Hepatocyte (in vitro differentiated cells): ENCODE measurements around the gene CDK19. TPM values are rescaled to one million over a fixed set of nuclear protein-coding genes. Genes with fewer than 3 reads are reported as not detected.
"Not testable (repeated sequence)": the region's sequence is repeated elsewhere in the genome, so short reads cannot be mapped to it uniquely, and the experiment has no call there.

Experiments used
- DNase-seq: peaks from one replicate; pipeline ENCODE4 v3.0.0-alpha.2; 2016; ENCODE audit warnings: low spot score
- H2AFZ ChIP-seq: fragments of 200-600 bp; sonication (generic); 2 replicates; pipeline ENCODE4 v1.6.0; 2016; ENCODE audit warnings: antibody characterized with exemption, mild to moderate bottlenecking
- H3K27ac ChIP-seq: fragments of 200-600 bp; sonication (generic); 2 replicates; pipeline ENCODE4 v1.5.1; 2016; ENCODE audit warnings: mild to moderate bottlenecking
- H3K27me3 ChIP-seq: fragments of 200-600 bp; sonication (generic); 2 replicates; pipeline ENCODE4 v1.6.1; 2016
- H3K36me3 ChIP-seq: fragments of 200-600 bp; sonication (generic); replicated peaks from 2 replicates; pipeline ENCODE4 v1.5.1; 2016; ENCODE audit warnings: low read depth; ENCODE audit not compliant: insufficient read depth
- H3K4me1 ChIP-seq: fragments of 200-600 bp; sonication (generic); 2 replicates; pipeline ENCODE4 v1.5.1; 2016; ENCODE audit warnings: mild to moderate bottlenecking, moderate library complexity; ENCODE audit not compliant: insufficient read depth
- H3K4me2 ChIP-seq: fragments of 200-600 bp; sonication (generic); 2 replicates; pipeline ENCODE4 v1.6.0; 2016
- H3K4me3 ChIP-seq: fragments of 200-600 bp; sonication (generic); 2 replicates; pipeline ENCODE4 v1.5.1; 2016; ENCODE audit warnings: mild to moderate bottlenecking
- H3K79me2 ChIP-seq: fragments of 200-600 bp; sonication (generic); 2 replicates; pipeline ENCODE4 v1.6.0; 2017; ENCODE audit warnings: mild to moderate bottlenecking
- H3K9me2 ChIP-seq: fragments of 200-600 bp; sonication (generic); replicated peaks from 2 replicates; pipeline ENCODE4 v1.6.0; 2017; ENCODE audit warnings: mild to moderate bottlenecking; ENCODE audit not compliant: insufficient read depth
- H3K9me3 ChIP-seq: fragments of 200-600 bp; sonication (generic); 2 replicates; pipeline ENCODE4 v1.5.1; 2016; ENCODE audit warnings: low read depth, mild to moderate bottlenecking
- H4K20me1 ChIP-seq: fragments of 200-600 bp; sonication (generic); 2 replicates; pipeline ENCODE4 v1.6.0; 2016; ENCODE audit warnings: mild to moderate bottlenecking; ENCODE audit not compliant: insufficient read depth, poor library complexity, severe bottlenecking
- EZH2 ChIP-seq: fragments of 200-600 bp; sonication (generic); IDR thresholded peaks from 2 replicates; pipeline ENCODE4 v1.6.1; 2016; ENCODE audit warnings: antibody characterized with exemption, mild to moderate bottlenecking, borderline replicate concordance
- EZH2phosphoT487 ChIP-seq: fragments of 200-600 bp; sonication (generic); IDR thresholded peaks from one replicate; pipeline ENCODE4 v1.6.1; 2018; ENCODE audit warnings: antibody characterized with exemption, mild to moderate bottlenecking, low read depth, moderate library complexity; ENCODE audit not compliant: unreplicated experiment, severe bottlenecking
- WGBS: methylation state at CpG from one replicate; pipeline ENCODE4 v1.1.6; 2016; ENCODE audit warnings: low lambda C conversion rate; ENCODE audit errors: missing lambda C conversion rate; 5-methylcytosine and 5-hydroxymethylcytosine counted together
- polyA plus RNA-seq: library from polyadenylated mRNA; unstranded; fragments of >200 nt; fragmentation: Nextera tagmentation; extraction: Ambion mirVana; gene quantifications from 2 replicates; pipeline ENCODE4 v1.2.1, GENCODE V29; 2016
- total RNA-seq: library from RNA; depleted of rRNA; stranded (reverse); fragments of >200 nt; gene quantifications from 2 replicates; pipeline ENCODE4 v1.2.3, GENCODE V29; 2014
- TF ChIP-seq, protein P1 (sequence below): fragments of 200-600 bp; sonication (generic); IDR thresholded peaks from 2 replicates; pipeline ENCODE4 v1.5.1; 2016; ENCODE audit warnings: antibody characterized with exemption, mild to moderate bottlenecking; ENCODE audit not compliant: poor library complexity

The CDK19 gene
- total and polyA plus RNA-seq, 2 experiments from 2014 or later, result 7.3 to 18.6 TPM

GRCh38 chr6:110768057-110768456 lies 47.2 kb downstream of the CDK19 start:
- 92% methylated on average over 1 of the region's 1 CpG for WGBS
- no peaks in the 10 kb centered on the region for H3K9me3 ChIP-seq
- H3K27ac ChIP-seq, result no peak overlapping the region
- no peak for DNase-seq
- H3K36me3 ChIP-seq, result no peaks in the 10 kb centered on the region
- H3K27me3 ChIP-seq, result no peaks in the 10 kb centered on the region
- H3K9me2 ChIP-seq, result no peaks in the 10 kb centered on the region
- H3K4me3 ChIP-seq, result no peak overlapping the region
- H3K4me2 ChIP-seq, result no peak overlapping the region
- no peaks in the 10 kb centered on the region for H3K4me1 ChIP-seq
- TF ChIP-seq, protein P1, sequence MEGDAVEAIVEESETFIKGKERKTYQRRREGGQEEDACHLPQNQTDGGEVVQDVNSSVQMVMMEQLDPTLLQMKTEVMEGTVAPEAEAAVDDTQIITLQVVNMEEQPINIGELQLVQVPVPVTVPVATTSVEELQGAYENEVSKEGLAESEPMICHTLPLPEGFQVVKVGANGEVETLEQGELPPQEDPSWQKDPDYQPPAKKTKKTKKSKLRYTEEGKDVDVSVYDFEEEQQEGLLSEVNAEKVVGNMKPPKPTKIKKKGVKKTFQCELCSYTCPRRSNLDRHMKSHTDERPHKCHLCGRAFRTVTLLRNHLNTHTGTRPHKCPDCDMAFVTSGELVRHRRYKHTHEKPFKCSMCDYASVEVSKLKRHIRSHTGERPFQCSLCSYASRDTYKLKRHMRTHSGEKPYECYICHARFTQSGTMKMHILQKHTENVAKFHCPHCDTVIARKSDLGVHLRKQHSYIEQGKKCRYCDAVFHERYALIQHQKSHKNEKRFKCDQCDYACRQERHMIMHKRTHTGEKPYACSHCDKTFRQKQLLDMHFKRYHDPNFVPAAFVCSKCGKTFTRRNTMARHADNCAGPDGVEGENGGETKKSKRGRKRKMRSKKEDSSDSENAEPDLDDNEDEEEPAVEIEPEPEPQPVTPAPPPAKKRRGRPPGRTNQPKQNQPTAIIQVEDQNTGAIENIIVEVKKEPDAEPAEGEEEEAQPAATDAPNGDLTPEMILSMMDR, result no peak
- no peak for TF ChIP-seq EZH2phosphoT487
- TF ChIP-seq EZH2, result no peak
- H4K20me1 ChIP-seq, result no peaks in the 10 kb centered on the region
- peaks cover 16% of the 10 kb centered on the region for H3K79me2 ChIP-seq
- no peak overlapping the region for H2AFZ ChIP-seq

- Histone ChIP-seq H3K27ac (no peak overlapping the region), H3K9me2 (no peaks in the 10 kb centered on the region), H4K20me1 (no peaks in the 10 kb centered on the region), H3K27me3 (no peaks in the 10 kb centered on the region), H3K9me3 (no peaks in the 10 kb centered on the region), H3K4me3 (no peak overlapping the region), H2AFZ (no peak overlapping the region), H3K4me2 (no peak overlapping the region), H3K36me3 (no peaks in the 10 kb centered on the region), H3K79me2 (peaks cover 31% of the 10 kb centered on the region), H3K4me1 (no peaks in the 10 kb centered on the region)
- no peak for DNase-seq
- TF ChIP-seq, protein P1, result no peak
- TF ChIP-seq EZH2, result no peak
- no peak for TF ChIP-seq EZH2phosphoT487
- WGBS, result 61% methylated on average over 3 of the region's 3 CpGs
Observed at GRCh38 chr6:110761371-110761770, 53.9 kb downstream of the CDK19 start.

- DNase-seq, result no peak
- H3K4me2 ChIP-seq, result no peak overlapping the region
- no peaks in the 10 kb centered on the region for H3K9me2 ChIP-seq
- no peak overlapping the region for H2AFZ ChIP-seq
- H3K36me3 ChIP-seq, result no peaks in the 10 kb centered on the region
- H3K4me3 ChIP-seq, result no peak overlapping the region
- H3K4me1 ChIP-seq, result peaks cover 4% of the 10 kb centered on the region
- WGBS, result 98% methylated on average over 8 of the region's 8 CpGs
- no peaks in the 10 kb centered on the region for H3K9me3 ChIP-seq
- TF ChIP-seq EZH2 (no peak), EZH2phosphoT487 (no peak)
- TF ChIP-seq, protein P1, result no peak
- H3K79me2 ChIP-seq, result peaks cover 33% of the 10 kb centered on the region
- H3K27ac ChIP-seq, result no peak overlapping the region
- no peaks in the 10 kb centered on the region for H3K27me3 ChIP-seq
- H4K20me1 ChIP-seq, result no peaks in the 10 kb centered on the region
Observed at GRCh38 chr6:110760589-110760988, 54.7 kb downstream of the CDK19 start.

DNA sequence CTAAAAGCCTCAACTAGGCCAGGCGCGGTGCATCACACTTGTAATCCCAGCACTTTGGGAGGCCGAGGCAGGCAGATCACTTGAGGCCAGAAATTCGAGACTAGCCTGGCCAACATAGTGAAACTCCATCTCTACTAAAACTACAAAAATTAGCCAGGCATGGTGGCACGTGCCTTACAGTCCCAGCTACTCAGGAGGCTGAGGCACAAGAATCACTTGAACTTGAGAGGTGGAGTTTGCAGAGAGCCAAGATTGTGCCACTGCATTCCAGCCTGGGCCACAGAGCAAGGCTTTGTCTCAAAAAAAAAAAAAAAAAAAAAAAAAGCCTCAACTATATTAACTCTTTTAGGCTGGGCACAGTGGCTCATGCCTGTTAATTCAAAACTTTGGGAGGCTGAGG lies 55.2 kb downstream of the CDK19 start:
- not testable (repeated sequence) for H2AFZ ChIP-seq, H3K9me2 ChIP-seq, DNase-seq, H3K27ac ChIP-seq, H3K9me3 ChIP-seq, H3K4me3 ChIP-seq, H3K4me2 ChIP-seq, H3K4me1 ChIP-seq, H4K20me1 ChIP-seq, H3K36me3 ChIP-seq, H3K27me3 ChIP-seq
- WGBS, result 91% methylated on average over 5 of the region's 5 CpGs
- peaks cover 32% of the 10 kb centered on the region for H3K79me2 ChIP-seq
